Adipose tissue (tissue), 3 donors: ENCODE measurements around the gene GGTLC2. TPM values are rescaled to one million over a fixed set of nuclear protein-coding genes. Genes with fewer than 3 reads are reported as not detected.
"Not testable (repeated sequence)": the region's sequence is repeated elsewhere in the genome, so short reads cannot be mapped to it uniquely, and the experiment has no call there.

Experiments
- H3K27ac ChIP-seq: one replicate; pipeline ENCODE4 v1.5.1; 2013; ENCODE audit warnings: low read depth, low read length
- WGBS, 3 donors: extraction: QIAGEN DNeasy Blood & Tissue Kit; methylation state at CpG; one replicate each; pipeline ENCODE4 v1.1.7; 2013; 5-methylcytosine and 5-hydroxymethylcytosine counted together
- polyA plus RNA-seq, 3 donors: library from polyadenylated mRNA; stranded (reverse); fragments of 200-250 nt; gene quantifications; one replicate each; pipeline ENCODE4 v1.2.3, GENCODE V29; 2013
- donor health status: healthy with polysubstance abuse.
- donor health status: Bipolar disorder and iron deficiency.
- donor health status: healthy.

The GGTLC2 gene
- polyA plus RNA-seq, 3 donors: not detected

- not testable (repeated sequence) for H3K27ac ChIP-seq
- WGBS, 3 donors: 41 to 56% (median 53%) methylated on average over 7 of the region's 7 CpGs
Measured at GRCh38 chr22:22631223-22631652, 13.2 kb upstream of the GGTLC2 start.

- H3K27ac ChIP-seq: not testable (repeated sequence)
- WGBS, 3 donors: 93 to 98% (median 97%) methylated on average over 7 to 12 of the region's 15 CpGs
Measured at GRCh38 chr22:22632226-22632625, 12.2 kb upstream of the GGTLC2 start.

- WGBS, 3 donors: 83 to 92% (median 92%) methylated on average over 14 of the region's 14 CpGs
- H3K27ac ChIP-seq: not testable (repeated sequence)
Measured at GRCh38 chr22:22633533-22633932, 10.9 kb upstream of the GGTLC2 start.

- 33 to 34% (median 34%) methylated on average over 1 to 6 of the region's 7 CpGs for WGBS, 3 donors
- not testable (repeated sequence) for H3K27ac ChIP-seq
Measured at GRCh38 chr22:22636260-22636659, 8.2 kb upstream of the GGTLC2 start.

- 60 to 79% (median 70%) methylated on average over 5 to 9 of the region's 17 CpGs for WGBS, 3 donors
- not testable (repeated sequence) for H3K27ac ChIP-seq
Measured at GRCh38 chr22:22638313-22638712, 6.1 kb upstream of the GGTLC2 start.

- 85 to 93% (median 92%) methylated on average over 8 to 9 of the region's 10 CpGs for WGBS, 3 donors
Measured at GRCh38 chr22:22642255-22642654, 2.2 kb upstream of the GGTLC2 start.

GRCh38 chr22:22645969-22646368 lies 1.6 kb downstream of the GGTLC2 start:
- whole genome bisulfite sequencing, 3 donors: 70 to 94% (median 92%) methylated on average over 2 to 3 of the region's 4 CpGs
- not testable (repeated sequence) for H3K27ac ChIP-seq

More at GRCh38 chr22:22642255-22642654, 2.2 kb upstream of the GGTLC2 start:
- H3K27ac ChIP-seq: not testable (repeated sequence)

- 16 to 64% (median 30%) methylated on average over 3 to 12 of the region's 12 CpGs for WGBS, 3 donors
- not testable (repeated sequence) for H3K27ac ChIP-seq
Measured at GRCh38 chr22:22647952-22648351, 3.5 kb downstream of the GGTLC2 start.

GRCh38 chr22:22648863-22649536 lies 4.6 kb downstream of the GGTLC2 start:
- H3K27ac ChIP-seq: not testable (repeated sequence)
- WGBS, 3 donors: 93 to 99% (median 95%) methylated on average over 6 to 7 of the region's 9 CpGs

GRCh38 chr22:22649761-22650160 lies 5.3 kb downstream of the GGTLC2 start:
- WGBS, 3 donors: 38 to 74% (median 44%) methylated on average over 2 to 3 of the region's 8 CpGs
- not testable (repeated sequence) for H3K27ac ChIP-seq

- 38 to 78% (median 53%) methylated on average over 3 to 6 of the region's 9 CpGs for WGBS, 3 donors
- H3K27ac ChIP-seq: not testable (repeated sequence)
Measured at GRCh38 chr22:22650398-22650797, 6.0 kb downstream of the GGTLC2 start.

- not testable (repeated sequence) for H3K27ac ChIP-seq
- 53 to 91% (median 63%) methylated on average over 5 to 6 of the region's 8 CpGs for WGBS, 3 donors
Measured at GRCh38 chr22:22650803-22651515, 6.5 kb downstream of the GGTLC2 start.

GRCh38 chr22:22651593-22651992 lies 7.2 kb downstream of the GGTLC2 start:
- 17 to 25% (median 23%) methylated on average over 5 to 9 of the region's 10 CpGs for WGBS, 3 donors
- H3K27ac ChIP-seq: not testable (repeated sequence)

- WGBS, 3 donors: 34 to 50% (median 40%) methylated on average over 12 of the region's 12 CpGs
- not testable (repeated sequence) for H3K27ac ChIP-seq
Measured at GRCh38 chr22:22652102-22652501, 7.7 kb downstream of the GGTLC2 start.

- WGBS, 3 donors: 83 to 90% (median 87%) methylated on average over 5 to 6 of the region's 6 CpGs
- H3K27ac ChIP-seq: not testable (repeated sequence)
Measured at GRCh38 chr22:22652573-22652972, 8.2 kb downstream of the GGTLC2 start.

GRCh38 chr22:22653677-22654381 lies 9.4 kb downstream of the GGTLC2 start:
- not testable (repeated sequence) for H3K27ac ChIP-seq
- WGBS, 3 donors: 28 to 33% (median 32%) methylated on average over 2 to 8 of the region's 13 CpGs

- WGBS, 3 donors: 78 to 91% (median 89%) methylated on average over 8 of the region's 8 CpGs
- no peak overlapping the region for H3K27ac ChIP-seq
Measured at GRCh38 chr22:22655452-22656290, 11.3 kb downstream of the GGTLC2 start.

- H3K27ac ChIP-seq: no peak overlapping the region
- 46 to 100% (median 97%) methylated on average over 1 of the region's 1 CpG for WGBS, 3 donors
Measured at GRCh38 chr22:22657712-22658111, 13.3 kb downstream of the GGTLC2 start.
